ENCODE data around the gene JPT2. TPM values are rescaled to one million over a fixed set of nuclear protein-coding genes. Genes with fewer than 3 reads are reported as not detected.
"Not testable (repeated sequence)": the region's sequence is repeated elsewhere in the genome, so short reads cannot be mapped to it uniquely, and the experiment has no call there.

JPT2 gene
- total RNA-seq, 1 donor from 2014 or later = 41.5 TPM

DNA sequence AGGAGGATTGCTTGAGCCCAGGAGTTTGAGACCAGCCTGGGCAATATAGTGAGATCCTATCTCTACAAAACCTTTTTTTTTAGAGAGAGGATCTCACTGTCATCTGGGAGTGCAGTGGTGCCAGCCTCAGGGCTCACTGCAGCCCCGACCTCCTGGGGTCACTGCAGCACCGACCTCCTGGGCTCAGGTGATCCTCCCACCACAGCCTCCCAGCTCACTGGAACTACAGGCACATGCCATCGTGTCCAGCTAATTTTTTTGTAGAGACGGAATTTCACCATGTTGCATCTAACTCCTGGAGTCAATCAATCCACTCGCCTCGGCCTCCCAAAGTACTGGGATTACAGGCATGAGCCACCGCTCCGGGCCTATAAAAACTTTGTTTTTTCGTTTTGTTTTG is 43.3 kb downstream of the JPT2 start:
- intact Hi-C loops (cut with DNase I) = no loop called here
- DNase-seq (ENCODE audit: missing footprints) = no peak
- no peak for ATAC-seq

DNA sequence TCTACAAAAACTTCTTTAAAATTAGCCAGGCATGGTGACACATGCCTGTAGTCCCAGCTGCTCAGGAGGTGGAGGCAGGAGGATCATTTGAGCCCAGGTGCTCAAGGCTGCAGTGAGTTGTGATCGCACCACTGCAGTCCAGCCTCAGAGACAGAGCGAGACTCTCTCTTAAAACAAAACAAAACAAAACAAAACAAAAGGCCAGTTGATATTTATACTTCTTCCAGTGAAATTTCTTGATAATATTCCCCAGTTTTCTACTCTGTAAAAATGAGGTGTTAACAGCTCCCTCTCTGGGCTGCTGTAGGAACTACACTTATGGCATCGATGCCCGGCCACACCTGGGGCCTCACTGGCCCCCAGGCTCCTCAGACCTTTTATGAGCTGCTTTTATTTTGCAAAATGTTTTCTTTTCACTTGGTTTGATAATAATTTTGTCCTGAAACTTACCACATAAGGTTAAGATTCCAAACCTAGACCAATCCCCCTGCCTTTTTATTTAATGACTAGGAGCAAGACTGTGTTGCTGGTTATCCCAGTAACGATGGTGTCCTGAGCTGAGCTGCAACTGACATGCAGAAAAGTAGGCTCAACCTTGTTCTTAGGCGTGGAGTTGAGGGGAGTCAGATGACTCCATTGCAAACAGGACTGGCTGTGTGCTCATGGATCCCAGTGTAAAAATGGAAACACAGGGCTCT is 45.5 kb downstream of the JPT2 start:
- ATAC-seq = no peak
- intact Hi-C loops (cut with DNase I) = no loop called here
- DNase-seq (ENCODE audit: missing footprints) = peak; percentile 17

DNA sequence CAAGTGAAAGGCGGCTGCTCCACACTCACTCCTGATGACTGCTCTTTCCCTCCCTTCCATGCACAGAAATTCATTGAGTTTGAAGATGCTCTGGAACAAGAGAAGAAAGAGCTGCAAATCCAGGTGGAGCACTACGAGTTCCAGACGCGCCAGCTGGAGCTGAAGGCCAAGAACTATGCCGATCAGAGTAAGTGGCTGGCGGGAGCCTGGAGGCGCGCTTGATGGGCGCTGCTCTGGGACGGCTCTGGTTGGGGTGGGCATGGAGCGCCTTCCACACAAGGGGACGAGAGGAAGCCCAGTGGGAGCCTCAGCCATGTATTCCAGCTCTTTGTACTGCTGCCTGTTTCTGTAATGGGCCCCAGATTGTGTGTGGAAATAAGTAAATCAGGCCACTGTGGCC is 46.4 kb downstream of the JPT2 start:
- intact Hi-C loops (cut with DNase I) = no loop called here
- ATAC-seq (no peak), DNase-seq (ENCODE audit: missing footprints) (peak; percentile 56)

DNA sequence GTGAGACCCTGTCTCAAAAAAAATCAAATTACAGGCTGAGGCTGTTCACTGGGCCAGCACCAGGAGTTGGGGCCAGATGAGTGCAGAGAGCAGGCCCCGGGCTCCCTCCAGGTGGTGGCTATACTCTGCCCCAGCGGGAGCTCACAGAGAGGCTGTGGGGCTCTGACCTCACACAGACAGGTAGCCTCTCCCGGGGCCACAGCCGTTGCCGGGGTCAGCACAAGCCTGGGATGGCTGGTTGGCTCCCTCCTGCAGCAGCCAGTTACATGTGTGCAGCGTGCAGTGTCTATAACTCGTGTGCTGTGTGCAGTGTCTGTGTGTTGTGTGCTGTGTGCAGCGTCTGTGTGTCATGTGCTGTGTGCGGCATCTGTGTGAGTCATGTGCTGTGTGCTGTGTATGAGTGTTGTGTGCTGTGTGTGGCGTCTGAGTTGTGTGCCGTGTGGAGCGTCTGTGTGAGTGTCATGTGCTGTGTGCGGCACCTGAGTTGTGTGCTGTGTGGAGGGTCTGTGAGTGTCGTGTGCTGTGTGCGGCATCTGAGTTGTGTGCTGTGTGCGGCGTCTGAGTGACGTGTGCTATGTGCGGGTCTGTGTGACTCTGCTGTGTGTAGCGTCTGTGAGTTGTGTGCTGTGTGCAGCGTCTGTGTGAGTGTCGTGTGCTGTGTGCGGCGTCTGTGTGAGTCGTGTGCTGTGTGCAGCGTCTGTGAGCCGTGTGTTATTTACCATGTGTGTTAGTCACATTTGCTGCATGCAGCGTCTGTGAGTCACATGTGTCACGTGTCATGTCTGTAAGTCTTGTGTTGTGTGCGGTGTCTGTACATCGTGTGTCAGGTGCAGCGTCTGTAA is 48.8 kb downstream of the JPT2 start:
- ATAC-seq (no peak), DNase-seq (ENCODE audit: missing footprints) (peak; percentile 47)
- intact Hi-C loops (cut with DNase I) = no loop called here

DNA sequence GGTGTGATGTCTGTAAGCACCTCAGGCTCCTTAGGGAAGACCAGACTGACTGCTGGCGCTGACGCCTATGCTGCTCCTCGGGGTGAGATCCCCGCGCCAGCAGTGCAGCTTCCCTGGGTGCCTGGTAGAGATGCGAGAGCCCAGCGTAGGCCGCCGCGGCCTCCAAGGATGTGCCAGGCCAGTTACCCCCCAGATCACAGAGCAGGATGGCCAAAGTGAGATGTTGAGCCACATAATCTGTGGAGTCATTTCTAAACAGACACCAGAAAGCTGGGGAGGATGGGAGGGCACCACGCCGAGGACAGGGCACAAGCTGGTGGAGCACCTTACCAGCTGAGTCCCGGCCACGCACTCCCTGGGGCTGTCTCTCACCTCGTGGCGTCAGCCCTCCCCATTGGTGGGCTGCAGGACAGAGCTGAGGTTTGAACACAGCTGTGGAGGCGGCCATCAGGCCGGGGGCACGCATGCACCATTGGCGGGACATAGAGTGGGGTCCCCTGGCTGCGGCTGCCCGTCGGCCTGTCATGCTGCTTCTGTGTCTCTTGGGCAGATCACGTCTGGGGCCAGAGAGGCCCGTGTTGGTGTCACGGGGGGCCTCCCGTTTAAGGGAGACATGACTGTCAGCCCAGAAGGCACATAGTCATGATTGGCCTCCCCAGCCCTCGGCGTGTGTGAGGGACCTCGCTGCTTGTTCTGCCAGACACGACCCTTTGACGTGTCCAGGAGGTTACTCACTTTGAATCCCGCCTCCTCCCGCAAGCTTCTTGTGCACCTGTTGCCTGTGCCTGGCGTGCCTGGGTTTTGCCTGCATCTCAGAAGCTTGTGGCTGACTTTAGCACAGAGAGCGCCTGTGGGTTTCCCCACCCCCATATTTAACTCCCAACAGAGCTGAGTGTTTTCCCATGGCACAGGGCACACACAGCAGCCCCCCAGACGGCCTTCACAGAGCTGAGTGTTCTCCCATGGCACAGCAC is 49.9 kb downstream of the JPT2 start:
- ATAC-seq (no peak), DNase-seq (ENCODE audit: missing footprints) (peak; percentile 54)
- intact Hi-C loops (cut with DNase I) = no loop called here

DNA sequence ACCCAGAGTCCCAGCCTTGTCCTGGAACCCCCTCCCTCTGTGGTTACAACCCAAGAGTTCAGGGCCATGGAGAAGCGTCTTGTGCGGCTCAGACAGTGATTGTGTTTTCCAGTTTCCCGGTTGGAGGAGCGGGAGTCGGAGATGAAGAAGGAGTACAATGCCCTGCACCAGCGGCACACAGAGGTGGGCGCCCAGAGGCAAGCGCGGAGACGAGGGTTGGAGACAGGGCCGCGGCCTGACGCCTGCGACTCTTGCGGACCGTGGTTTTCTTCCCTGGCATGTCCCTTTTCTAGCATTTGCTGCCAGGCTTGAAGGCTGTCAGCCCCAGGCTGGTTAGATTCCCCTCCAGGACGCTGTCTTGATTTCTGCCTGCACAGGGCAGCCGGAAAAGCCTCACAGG is 50.9 kb downstream of the JPT2 start:
- intact Hi-C loops (cut with DNase I) = no loop called here
- DNase-seq (ENCODE audit: missing footprints) (peak; percentile 28), ATAC-seq (no peak)

DNA sequence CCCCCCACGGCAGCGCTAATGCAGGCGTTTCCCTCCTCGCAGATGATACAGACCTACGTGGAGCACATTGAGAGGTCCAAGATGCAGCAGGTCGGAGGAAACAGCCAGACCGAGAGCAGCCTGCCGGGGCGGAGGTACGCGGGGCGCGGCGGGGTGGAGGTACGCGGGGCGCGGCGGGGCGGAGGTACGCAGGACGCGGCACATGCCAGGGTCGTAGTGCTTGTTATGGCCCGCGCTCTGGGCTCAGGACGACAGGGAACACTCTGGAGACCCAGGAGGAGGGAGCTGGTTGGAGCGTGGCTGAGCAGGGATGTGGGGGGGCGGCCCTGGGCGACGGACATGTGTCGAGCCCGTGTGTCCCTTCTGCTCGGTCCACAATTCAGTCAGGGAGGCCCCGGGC is 51.4 kb downstream of the JPT2 start:
- intact Hi-C loops (cut with DNase I) = no loop called here
- ATAC-seq (no peak), DNase-seq (ENCODE audit: missing footprints) (no peak)

DNA sequence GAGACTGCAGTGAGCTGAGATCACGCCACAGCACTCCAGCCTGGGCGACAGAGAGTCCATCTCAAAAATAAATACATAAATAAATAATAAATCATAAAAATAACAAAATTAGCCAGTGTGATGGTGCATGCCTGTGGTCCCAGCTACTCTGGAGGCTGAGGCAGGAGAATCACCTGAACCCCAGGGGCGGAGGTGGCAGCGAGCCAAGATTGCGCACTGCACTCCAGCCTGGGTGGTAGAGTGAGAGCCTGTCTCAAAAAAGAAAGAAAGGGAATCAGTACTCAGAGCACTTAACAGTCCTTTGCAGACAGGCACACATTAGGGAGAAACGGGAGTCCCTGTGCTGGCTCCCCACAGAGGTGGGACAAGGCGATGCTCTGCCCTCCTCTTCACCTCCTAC is 53.0 kb downstream of the JPT2 start:
- ATAC-seq = no peak
- DNase-seq (ENCODE audit: missing footprints) = no peak
- intact Hi-C loops (cut with DNase I) = no loop called here

DNA sequence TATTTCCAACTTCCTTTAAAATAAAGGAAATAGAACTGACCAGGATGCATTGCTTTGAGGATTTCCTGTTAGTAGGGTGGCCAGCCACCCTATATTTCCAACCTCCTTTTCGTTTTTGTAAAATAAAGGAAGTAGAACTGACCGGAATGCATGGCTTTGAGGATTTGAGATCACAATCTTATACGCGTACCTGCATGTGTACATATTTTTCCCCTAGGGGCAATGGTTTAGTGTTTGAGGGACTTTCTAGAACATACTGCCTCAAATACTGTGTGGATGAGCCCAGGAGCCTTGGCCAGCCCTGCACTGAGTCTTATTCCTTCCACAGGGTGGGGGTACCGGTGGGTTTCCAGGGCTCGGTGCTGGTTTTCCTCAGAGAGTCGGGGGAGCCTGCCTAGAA is 53.5 kb downstream of the JPT2 start:
- DNase-seq (ENCODE audit: missing footprints) (no peak), ATAC-seq (no peak)
- intact Hi-C loops (cut with DNase I) = no loop called here

DNA sequence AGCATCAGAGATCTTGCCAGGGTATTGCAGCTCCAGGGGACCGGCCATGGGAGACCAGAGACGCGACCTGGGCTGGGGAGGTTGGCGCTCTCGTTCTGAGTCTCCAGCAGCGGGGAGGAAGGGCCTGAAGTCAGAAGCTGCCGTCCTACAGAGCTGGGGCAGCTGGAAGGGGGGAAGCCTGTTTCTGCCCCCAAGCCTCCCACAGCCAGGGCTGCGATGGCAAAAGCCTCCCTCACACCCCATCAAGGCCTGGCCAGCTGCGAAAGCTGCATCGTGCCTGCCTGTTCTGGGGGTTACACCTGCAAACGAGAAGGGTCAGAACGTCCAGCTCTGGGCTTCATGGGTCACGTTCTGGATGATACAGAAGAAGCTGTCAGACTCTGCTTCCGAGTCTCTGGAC is 54.0 kb downstream of the JPT2 start:
- DNase-seq (ENCODE audit: missing footprints) = no peak
- no peak for ATAC-seq
- intact Hi-C loops (cut with DNase I) = no loop called here

DNA sequence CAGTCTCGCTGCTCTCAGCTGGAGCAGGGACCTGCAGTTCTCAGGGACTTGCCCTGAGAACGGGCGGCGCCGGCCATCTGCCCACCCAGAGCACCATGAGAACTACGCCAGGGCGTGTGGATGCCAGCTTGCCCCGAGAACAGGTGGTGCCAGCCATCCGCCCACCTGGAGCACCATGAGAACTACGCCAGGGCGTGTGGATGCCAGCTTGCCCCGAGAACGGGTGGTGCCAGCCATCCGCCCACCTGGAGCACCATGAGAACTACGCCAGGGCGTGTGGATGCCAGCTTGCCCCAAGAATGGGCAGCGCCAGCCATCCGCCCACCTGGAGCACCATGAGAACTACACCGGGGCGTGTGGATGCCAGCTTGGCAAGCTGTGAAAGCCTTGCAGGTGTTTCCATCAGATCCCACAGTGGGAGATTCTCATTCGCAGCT is 54.5 kb downstream of the JPT2 start:
- DNase-seq (ENCODE audit: missing footprints); ATAC-seq; intact Hi-C loops (cut with DNase I): not testable (repeated sequence)

DNA sequence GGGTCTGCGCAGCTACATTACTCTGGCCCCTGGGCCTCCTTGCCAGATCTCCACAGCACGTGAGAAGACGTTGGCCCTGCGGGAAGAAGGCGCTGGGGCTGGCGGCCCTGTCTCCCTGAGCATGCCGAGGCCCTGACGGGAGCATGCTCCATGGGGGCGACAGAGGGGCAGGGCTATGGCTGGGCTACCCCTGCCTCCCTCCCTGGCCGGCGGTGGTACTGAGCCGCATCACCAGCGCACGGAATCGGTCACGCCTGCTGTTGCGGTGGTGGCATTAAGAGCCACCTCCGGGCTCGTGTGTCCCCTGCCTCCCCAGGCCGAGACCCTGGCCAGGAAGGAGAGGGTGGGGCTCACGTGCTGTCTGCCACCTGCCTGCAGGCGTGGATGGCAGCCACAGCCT is 56.0 kb downstream of the JPT2 start:
- ATAC-seq (peak; percentile 30), DNase-seq (ENCODE audit: missing footprints) (no peak)
- intact Hi-C loops (cut with DNase I) = no loop called here

DNA sequence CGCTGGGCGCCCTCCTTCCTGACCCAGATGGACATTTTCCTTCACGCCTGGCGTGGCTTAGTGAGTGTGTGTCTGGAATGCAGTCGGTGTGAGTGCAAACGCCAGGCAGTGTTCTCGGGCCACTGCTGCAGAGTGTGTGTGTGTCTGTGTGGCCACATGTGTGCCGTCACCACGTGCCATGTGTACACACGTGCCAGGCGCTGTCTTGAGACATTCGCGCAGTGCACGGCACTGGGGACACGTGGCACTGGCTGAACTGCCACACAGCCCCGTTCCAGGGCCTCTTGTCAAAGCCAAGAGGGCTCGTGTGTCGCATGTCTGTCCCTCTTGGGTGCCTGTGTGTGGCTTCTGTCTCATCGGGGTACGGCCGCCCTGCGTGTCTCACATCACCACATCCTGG is 56.7 kb downstream of the JPT2 start:
- intact Hi-C loops (cut with DNase I) = no loop called here
- ATAC-seq (no peak), DNase-seq (ENCODE audit: missing footprints) (no peak)

DNA sequence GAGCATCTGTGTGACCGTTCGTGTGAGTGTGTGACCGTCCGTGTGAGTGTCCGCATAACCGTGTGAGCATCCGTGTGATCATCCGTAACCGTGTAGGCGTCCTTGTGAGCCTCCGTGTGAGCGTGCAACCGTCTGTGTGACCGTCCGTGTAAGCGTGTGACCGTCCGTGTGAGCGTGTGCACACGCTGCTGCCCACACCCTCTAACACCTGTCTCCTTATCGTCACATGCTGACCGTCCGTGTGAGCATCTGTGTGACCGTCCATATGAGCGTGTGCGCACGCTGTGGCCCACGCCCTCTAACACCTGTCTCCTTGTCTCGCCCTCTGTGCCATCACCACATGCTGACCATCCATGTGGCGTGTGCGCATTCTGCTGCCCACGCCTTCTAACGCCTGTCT is 62.2 kb downstream of the JPT2 start:
- DNase-seq (ENCODE audit: missing footprints) (peak; percentile 28), ATAC-seq (no peak)
- intact Hi-C loops (cut with DNase I) = no loop called here

DNA sequence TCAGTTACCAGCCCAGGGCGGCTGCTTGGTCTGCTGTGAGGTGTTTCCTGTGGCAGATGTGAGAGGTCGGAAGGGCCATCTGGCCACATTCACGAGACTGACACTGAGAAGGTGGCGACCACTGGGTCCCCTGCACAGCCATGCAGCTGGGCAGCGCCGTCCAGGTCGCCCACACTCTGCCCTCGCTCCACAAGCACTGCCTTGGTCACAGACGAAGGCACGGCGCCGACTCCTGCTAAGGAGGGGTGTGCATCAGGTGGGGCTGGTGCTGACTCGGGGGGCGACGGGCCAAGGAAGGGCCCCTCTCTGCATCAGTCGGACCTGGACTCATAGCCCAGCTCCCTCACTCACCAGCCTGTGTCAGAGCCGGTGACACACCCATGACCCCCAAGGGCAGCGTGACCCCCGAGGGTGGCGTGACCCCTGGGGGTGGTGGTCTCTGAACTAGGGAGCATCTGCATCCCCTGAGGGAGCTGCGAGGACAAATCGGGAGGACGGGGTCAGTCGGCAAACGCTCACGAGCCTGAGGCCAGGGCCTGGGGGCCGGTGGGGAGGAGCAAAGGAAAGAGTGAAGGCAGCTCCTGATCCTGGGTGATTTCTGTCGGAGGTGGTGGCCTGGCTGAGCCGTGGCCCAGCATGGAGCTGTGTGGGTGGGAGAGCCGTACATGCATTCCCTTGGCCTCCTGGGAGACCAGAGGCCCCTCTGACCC is 62.9 kb downstream of the JPT2 start:
- ATAC-seq (no peak), DNase-seq (ENCODE audit: missing footprints) (peak; percentile 25)
- intact Hi-C loops (cut with DNase I) = no loop called here

DNA sequence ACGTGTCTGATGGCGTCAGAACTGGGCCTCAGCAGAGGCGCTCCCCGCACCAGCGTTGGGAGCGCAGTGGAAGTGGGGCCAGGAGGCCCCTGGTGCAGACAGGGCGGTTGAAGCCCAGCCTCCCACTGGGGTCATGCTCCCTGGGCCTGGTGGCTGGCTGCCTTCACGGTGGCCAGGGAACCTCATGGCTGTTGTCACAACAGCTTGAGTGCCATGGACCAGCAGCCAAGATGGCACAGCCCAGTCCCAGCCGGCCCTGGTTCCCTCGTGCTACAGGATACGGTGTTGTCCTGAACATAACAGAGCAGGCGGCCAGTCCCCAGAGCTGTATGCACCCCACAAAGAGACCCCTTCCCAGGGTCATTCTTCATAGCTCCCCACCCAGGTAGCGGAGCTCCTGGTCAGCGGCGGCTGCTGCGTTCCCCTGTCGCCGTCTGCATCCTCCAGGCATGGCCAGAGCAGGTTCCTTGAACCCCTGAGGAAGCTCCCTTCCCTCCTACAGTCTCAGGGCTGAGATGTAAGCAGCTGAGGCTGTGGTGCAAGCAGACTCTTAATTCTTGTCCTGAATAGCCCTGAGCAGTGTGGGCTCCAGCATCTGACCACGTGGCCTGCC is 63.6 kb downstream of the JPT2 start:
- intact Hi-C loops (cut with DNase I) = no loop called here
- ATAC-seq (peak; percentile 63), DNase-seq (ENCODE audit: missing footprints) (peak; percentile 49)

DNA sequence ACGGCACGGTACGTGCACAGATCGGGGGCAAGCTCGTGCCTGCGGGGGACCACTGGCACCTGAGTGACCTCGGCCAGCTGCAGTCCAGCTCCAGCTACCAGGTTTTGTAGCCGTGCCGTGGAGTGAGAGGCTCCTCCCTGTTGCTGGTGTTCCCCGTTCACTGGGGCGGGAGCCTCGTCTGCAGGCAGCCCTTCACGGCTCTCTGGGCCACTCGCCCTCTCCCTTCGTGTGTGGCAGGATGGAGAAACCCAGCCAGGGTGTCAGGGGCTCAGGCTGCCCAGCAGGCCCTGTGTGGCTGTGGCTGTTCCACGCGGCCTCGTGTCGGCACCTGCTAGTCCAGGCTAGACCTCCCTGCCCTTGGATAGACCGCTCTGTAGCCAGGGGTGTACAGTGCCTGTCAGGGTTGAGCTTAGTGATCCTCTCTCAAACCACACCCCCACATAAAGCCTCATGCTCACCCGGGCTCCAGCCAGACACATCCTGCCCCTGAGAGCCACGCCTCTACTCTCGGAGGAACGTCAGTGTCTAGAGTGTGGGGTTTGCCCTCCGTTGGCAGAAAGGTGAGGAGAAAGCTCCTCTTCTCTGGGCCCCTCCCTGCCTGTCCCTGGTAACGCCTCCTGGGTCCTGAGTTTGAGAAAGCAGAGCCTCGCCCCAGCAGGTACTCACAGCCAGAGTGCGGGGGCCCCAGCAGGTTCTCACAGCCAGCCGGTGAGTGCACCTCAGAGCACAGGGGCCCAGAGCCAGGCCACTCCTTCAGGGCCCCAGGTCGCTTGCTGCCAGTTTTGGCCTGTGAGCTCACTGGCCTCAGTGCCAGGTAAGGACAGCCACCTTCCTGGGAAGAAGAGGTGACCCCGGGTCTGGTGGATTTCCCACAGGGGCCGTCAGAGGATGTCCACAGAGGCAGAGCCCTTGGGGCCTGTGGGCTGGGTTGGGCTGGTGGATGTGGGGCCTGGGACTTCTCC is 65.6 kb downstream of the JPT2 start:
- no peak for DNase-seq (ENCODE audit: missing footprints)
- ATAC-seq = no peak
- intact Hi-C loops (cut with DNase I) = no loop called here

Measured in Right ventricle myocardium inferior (tissue), 1 donor.